ENCODE results near the gene PPFIA2. TPM values are rescaled to one million over a fixed set of nuclear protein-coding genes. Genes with fewer than 3 reads are reported as not detected.
"Not testable (repeated sequence)": the region's sequence is repeated elsewhere in the genome, so short reads cannot be mapped to it uniquely, and the experiment has no call there.

PPFIA2 gene
- total RNA-seq, 2 donors from 2014 or later: not detected

GRCh38 chr12:81722004-81722403, 37.1 kb downstream of the PPFIA2 start:
- Mint-ChIP-seq H3K27ac (no peak overlapping the region), H3K4me1 (ENCODE audit: low read depth in 2 of 2) (no peaks in the 10 kb centered on the region), H3K4me3 (no peak overlapping the region), H3K27me3 (peaks cover 6% of the 10 kb centered on the region in 2 donors), H3K36me3 (no peaks in the 10 kb centered on the region), H3K9me3 (peaks cover 3% of the 10 kb centered on the region)
- ATAC-seq (no peak), DNase-seq (ENCODE audit: low spot score) (no peak)

DNA sequence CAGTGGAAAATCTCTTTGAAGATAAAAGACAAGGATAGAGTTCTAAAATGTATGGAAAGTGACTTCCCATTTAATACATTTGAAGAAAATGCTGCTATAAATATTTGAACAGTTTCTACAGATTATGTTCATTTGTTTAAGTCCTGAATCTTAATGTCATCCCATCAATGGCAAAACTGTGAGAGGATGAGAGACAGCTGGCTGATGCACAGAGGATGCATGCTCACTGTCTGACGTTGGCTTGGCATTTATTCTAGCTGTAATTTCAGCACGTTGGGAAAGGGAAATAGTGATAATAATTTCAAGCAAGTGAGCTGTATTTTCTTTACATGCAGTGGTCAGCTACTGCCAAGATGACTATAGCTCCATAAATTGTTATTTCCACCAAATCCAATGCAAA, 40.5 kb downstream of the PPFIA2 start:
- no peak overlapping the region for H3K27ac Mint-ChIP-seq
- no peaks in the 10 kb centered on the region for H3K4me1 Mint-ChIP-seq (ENCODE audit: low read depth in 2 of 2)
- H3K9me3 Mint-ChIP-seq: no peaks in the 10 kb centered on the region
- ATAC-seq (no peak), DNase-seq (ENCODE audit: low spot score) (no peak)
- H3K36me3 Mint-ChIP-seq: no peaks in the 10 kb centered on the region
- H3K4me3 Mint-ChIP-seq: no peak overlapping the region
- H3K27me3 Mint-ChIP-seq: peaks cover 3% of the 10 kb centered on the region in 2 donors

GRCh38 chr12:81712536-81712935, 46.6 kb downstream of the PPFIA2 start:
- no peak for DNase-seq (ENCODE audit: low spot score)
- H3K36me3 Mint-ChIP-seq: no peaks in the 10 kb centered on the region
- H3K4me1 Mint-ChIP-seq (ENCODE audit: low read depth in 2 of 2): no peaks in the 10 kb centered on the region
- ATAC-seq: no peak
- no peak overlapping the region for H3K4me3 Mint-ChIP-seq
- H3K27me3 Mint-ChIP-seq: peaks cover under 1 to 4% of the 10 kb centered on the region in 2 donors
- H3K9me3 Mint-ChIP-seq: no peaks in the 10 kb centered on the region
- H3K27ac Mint-ChIP-seq: no peak overlapping the region

GRCh38 chr12:81705586-81705985, 53.6 kb downstream of the PPFIA2 start:
- Mint-ChIP-seq H3K9me3 (no peaks in the 10 kb centered on the region), H3K27ac (no peak overlapping the region), H3K4me1 (ENCODE audit: low read depth in 2 of 2) (no peaks in the 10 kb centered on the region), H3K4me3 (no peak overlapping the region), H3K27me3 (peaks cover 0 to 3% of the 10 kb centered on the region in 2 donors), H3K36me3 (no peaks in the 10 kb centered on the region)
- no peak for ATAC-seq
- no peak for DNase-seq (ENCODE audit: low spot score)

DNA sequence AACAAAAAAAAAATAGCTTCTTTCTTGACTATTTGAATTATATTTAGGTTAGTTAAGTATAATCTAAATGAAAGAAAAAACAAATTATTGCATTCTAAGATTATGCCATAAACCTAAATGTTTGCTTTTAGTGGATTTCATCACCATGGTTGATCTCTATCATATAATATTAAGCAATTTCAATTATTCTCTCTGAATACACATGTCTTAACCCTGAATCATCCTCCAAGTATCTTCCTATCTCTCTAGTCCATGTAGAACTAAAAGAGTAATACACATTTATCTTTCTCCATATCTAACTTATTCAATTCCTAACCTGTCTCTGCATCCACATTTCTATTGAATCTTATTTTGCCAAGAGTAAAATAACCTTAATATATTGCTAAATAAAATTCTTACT, 59.6 kb downstream of the PPFIA2 start:
- H3K4me1 Mint-ChIP-seq (ENCODE audit: low read depth in 2 of 2): no peaks in the 10 kb centered on the region
- peaks cover 0 to 3% of the 10 kb centered on the region in 2 donors for H3K27me3 Mint-ChIP-seq
- no peak for DNase-seq (ENCODE audit: low spot score)
- H3K36me3 Mint-ChIP-seq: no peaks in the 10 kb centered on the region
- H3K27ac Mint-ChIP-seq: no peak overlapping the region
- no peak for ATAC-seq
- no peaks in the 10 kb centered on the region for H3K9me3 Mint-ChIP-seq
- no peak overlapping the region for H3K4me3 Mint-ChIP-seq

DNA sequence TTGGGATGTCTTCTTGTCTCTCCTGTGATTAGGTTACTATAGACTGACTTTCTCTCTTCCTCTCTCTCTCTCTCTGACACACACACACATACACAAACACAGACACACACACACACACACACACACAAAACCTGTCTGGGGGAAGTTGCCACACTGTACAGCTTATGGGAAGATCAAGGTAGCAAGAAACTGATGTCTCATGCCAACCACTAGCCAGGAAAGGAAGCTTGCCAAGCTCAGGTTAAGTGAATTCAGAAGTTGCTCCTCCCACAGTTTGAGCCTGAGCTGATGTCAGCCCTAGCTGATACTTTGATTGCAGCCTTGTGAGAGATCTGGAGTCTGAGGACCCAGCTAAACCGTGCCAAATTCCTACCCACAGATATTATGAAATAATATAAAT, 67.1 kb downstream of the PPFIA2 start:
- no peak for ATAC-seq
- Mint-ChIP-seq H3K9me3 (no peaks in the 10 kb centered on the region), H3K27me3 (peaks cover 0 to 2% of the 10 kb centered on the region in 2 donors), H3K4me1 (ENCODE audit: low read depth in 2 of 2) (no peaks in the 10 kb centered on the region), H3K27ac (no peak overlapping the region), H3K4me3 (no peak overlapping the region), H3K36me3 (no peaks in the 10 kb centered on the region)
- no peak for DNase-seq (ENCODE audit: low spot score)

DNA sequence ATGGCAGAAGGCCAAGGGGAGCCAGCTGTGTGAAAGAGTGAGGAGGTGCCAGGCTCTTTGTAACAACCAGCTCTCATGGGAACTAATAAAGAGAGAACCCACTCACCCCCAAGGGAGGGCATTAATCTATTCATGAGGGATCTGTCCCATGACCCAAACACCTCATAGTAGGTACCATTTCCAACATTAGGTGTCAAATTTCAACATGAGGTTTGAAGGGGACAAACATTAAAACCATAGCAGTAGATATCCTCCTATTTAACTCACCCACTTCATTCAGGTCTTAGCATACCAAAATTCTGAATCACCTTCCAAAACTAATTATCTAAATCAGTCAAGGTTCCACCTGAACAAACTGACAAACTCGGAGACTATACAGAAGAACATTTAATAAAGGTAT, 75.3 kb downstream of the PPFIA2 start:
- no peaks in the 10 kb centered on the region for H3K9me3 Mint-ChIP-seq
- DNase-seq (ENCODE audit: low spot score) (no peak), ATAC-seq (no peak)
- H3K27ac Mint-ChIP-seq: no peak overlapping the region
- peaks cover 0 to 2% of the 10 kb centered on the region in 2 donors for H3K27me3 Mint-ChIP-seq
- no peaks in the 10 kb centered on the region for H3K4me1 Mint-ChIP-seq (ENCODE audit: low read depth in 2 of 2)
- H3K4me3 Mint-ChIP-seq: no peak overlapping the region
- H3K36me3 Mint-ChIP-seq: no peaks in the 10 kb centered on the region

- ATAC-seq (no peak), DNase-seq (ENCODE audit: low spot score) (no peak)
- no peak overlapping the region for H3K27ac Mint-ChIP-seq
- H3K9me3 Mint-ChIP-seq: no peaks in the 10 kb centered on the region
- H3K4me1 Mint-ChIP-seq (ENCODE audit: low read depth in 2 of 2): no peaks in the 10 kb centered on the region
- no peak overlapping the region for H3K4me3 Mint-ChIP-seq
- H3K36me3 Mint-ChIP-seq: no peaks in the 10 kb centered on the region
- no peaks in the 10 kb centered on the region for H3K27me3 Mint-ChIP-seq
Measured at GRCh38 chr12:81679614-81680013, 79.5 kb downstream of the PPFIA2 start.

- Mint-ChIP-seq H3K9me3 (peaks cover 3% of the 10 kb centered on the region), H3K36me3 (no peaks in the 10 kb centered on the region), H3K4me1 (ENCODE audit: low read depth in 2 of 2) (no peaks in the 10 kb centered on the region), H3K27me3 (no peaks in the 10 kb centered on the region), H3K4me3 (no peak overlapping the region), H3K27ac (no peak overlapping the region)
- ATAC-seq: no peak
- DNase-seq (ENCODE audit: low spot score): no peak
Measured at GRCh38 chr12:81670759-81671158, 88.4 kb downstream of the PPFIA2 start.

- Mint-ChIP-seq H3K27ac (no peak overlapping the region), H3K36me3 (no peaks in the 10 kb centered on the region), H3K27me3 (no peaks in the 10 kb centered on the region), H3K4me1 (ENCODE audit: low read depth in 2 of 2) (no peaks in the 10 kb centered on the region), H3K9me3 (peaks cover 3% of the 10 kb centered on the region), H3K4me3 (no peak overlapping the region)
- DNase-seq (ENCODE audit: low spot score): no peak
- ATAC-seq: peak; percentile 82 to 92
Measured at GRCh38 chr12:81668475-81668874, 90.7 kb downstream of the PPFIA2 start.

- H3K9me3 Mint-ChIP-seq; H3K27me3 Mint-ChIP-seq; DNase-seq (ENCODE audit: low spot score); H3K27ac Mint-ChIP-seq; ATAC-seq; H3K36me3 Mint-ChIP-seq; H3K4me1 Mint-ChIP-seq (ENCODE audit: low read depth in 2 of 2); H3K4me3 Mint-ChIP-seq: not testable (repeated sequence)
Measured at GRCh38 chr12:81659310-81659709, 99.8 kb downstream of the PPFIA2 start.

DNA sequence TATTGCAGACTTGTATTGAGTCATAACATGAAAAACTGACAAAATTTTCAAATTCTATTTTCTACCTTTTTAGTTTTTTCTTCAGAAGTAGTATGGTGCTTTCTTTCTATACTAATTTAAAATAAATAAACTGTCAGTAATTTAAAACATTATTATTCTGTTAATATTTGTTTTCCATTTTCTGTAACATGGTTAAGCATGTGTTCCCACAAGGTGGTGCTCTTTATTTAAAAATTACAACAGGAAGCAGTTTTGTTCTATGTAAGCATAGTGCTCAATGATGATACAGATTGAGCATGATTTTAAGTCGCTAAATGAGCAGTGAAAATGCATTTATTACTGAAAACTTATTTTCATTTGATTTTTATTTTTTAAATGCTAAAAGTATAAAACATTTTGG, 114.6 kb downstream of the PPFIA2 start:
- Mint-ChIP-seq H3K4me1 (ENCODE audit: low read depth in 2 of 2) (no peaks in the 10 kb centered on the region), H3K27ac (no peak overlapping the region), H3K9me3 (no peaks in the 10 kb centered on the region), H3K36me3 (no peaks in the 10 kb centered on the region), H3K27me3 (peaks cover 4 to 9% of the 10 kb centered on the region in 2 donors), H3K4me3 (no peak overlapping the region)
- ATAC-seq (no peak), DNase-seq (ENCODE audit: low spot score) (no peak)

GRCh38 chr12:81639196-81639595, 120.0 kb downstream of the PPFIA2 start:
- no peaks in the 10 kb centered on the region for H3K4me1 Mint-ChIP-seq (ENCODE audit: low read depth in 2 of 2)
- ATAC-seq: no peak
- H3K4me3 Mint-ChIP-seq: no peak overlapping the region
- no peaks in the 10 kb centered on the region for H3K9me3 Mint-ChIP-seq
- DNase-seq (ENCODE audit: low spot score): no peak
- no peaks in the 10 kb centered on the region for H3K36me3 Mint-ChIP-seq
- no peaks in the 10 kb centered on the region for H3K27me3 Mint-ChIP-seq
- no peak overlapping the region for H3K27ac Mint-ChIP-seq

GRCh38 chr12:81633127-81633526, 126.0 kb downstream of the PPFIA2 start:
- H3K9me3 Mint-ChIP-seq: no peaks in the 10 kb centered on the region
- no peak for DNase-seq (ENCODE audit: low spot score)
- H3K36me3 Mint-ChIP-seq: no peaks in the 10 kb centered on the region
- ATAC-seq: no peak
- H3K4me3 Mint-ChIP-seq: no peak overlapping the region
- no peaks in the 10 kb centered on the region for H3K4me1 Mint-ChIP-seq (ENCODE audit: low read depth in 2 of 2)
- H3K27me3 Mint-ChIP-seq: no peaks in the 10 kb centered on the region
- no peak overlapping the region for H3K27ac Mint-ChIP-seq

GRCh38 chr12:81627336-81628189, 131.6 kb downstream of the PPFIA2 start:
- Mint-ChIP-seq H3K36me3 (no peaks in the 10 kb centered on the region), H3K27ac (no peak overlapping the region), H3K27me3 (no peaks in the 10 kb centered on the region), H3K4me1 (ENCODE audit: low read depth in 2 of 2) (no peaks in the 10 kb centered on the region), H3K9me3 (no peaks in the 10 kb centered on the region), H3K4me3 (no peak overlapping the region)
- ATAC-seq (no peak), DNase-seq (ENCODE audit: low spot score) (no peak)

All from natural killer cell treated with Interleukin-12 subunit alpha and Interleukin-12 subunit beta and Interleukin-15 and Interleukin-18, amount 100 ng/mL, for 72 hours (primary cell).